ENCODE data around the gene MRPL16.

Gene MRPL16

DNA sequence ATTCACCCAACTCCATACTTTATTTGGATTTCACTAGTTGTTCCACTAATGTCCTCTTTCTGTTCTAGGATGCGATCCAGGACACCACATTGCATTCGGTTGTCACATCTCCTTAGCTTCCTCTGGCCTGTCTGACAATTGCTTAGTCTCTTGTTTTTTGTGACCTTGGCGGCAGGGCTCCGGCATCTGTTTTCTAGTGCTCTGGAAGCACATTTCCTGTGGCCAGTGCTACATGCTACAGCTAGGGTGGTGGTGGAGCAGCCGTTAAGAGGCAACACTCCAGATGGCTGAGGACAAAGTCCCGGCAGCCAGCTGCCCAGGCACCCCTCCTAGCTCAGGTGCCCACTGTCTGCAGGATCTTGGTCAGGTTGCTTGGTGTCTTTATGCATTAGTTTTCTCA, 48.6 kb downstream of the MRPL16 start:
- no peak overlapping the region for H3K4me3 ChIP-seq (ENCODE audit: low read depth, low read length)
- H3K27me3 ChIP-seq (ENCODE audit: insufficient read depth, low read length), result no peaks in the 10 kb centered on the region
- no peak overlapping the region for H3K27ac ChIP-seq (ENCODE audit: low read depth, low read length)
- H3K4me1 ChIP-seq (ENCODE audit: control insufficient read depth, insufficient read depth, low read length, unreplicated experiment), result peaks cover 5% of the 10 kb centered on the region
- H2AFZ ChIP-seq (ENCODE audit: low read length, unreplicated experiment), result no peak overlapping the region
- no peaks in the 10 kb centered on the region; the same call in 1 of the 2 replicates for H3K36me3 ChIP-seq (ENCODE audit: insufficient read depth, low read length)
- peaks cover 81% of the 10 kb centered on the region for H3K79me2 ChIP-seq (ENCODE audit: control insufficient read depth, insufficient read depth, low read length, unreplicated experiment)

DNA sequence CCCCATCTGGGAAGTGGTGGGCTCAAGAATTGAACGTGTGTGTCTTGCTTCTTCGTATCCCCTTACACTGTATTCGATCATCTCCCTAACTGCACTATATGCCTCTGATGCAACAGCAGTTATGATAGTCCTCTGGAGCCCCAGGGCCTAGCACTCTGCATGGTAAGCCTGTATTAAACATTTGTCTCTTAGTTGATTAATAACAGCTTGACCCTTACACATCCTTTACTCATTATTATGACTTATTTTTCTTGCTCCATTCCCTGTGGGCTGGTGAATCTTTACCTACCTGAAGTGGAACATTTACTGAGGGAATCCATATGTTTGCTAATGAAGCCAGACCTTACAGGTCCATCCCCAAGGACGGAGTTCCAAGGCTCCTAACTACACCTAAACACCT, 49.8 kb downstream of the MRPL16 start:
- Histone ChIP-seq H2AFZ (ENCODE audit: low read length, unreplicated experiment) (no peak overlapping the region), H3K4me1 (ENCODE audit: control insufficient read depth, insufficient read depth, low read length, unreplicated experiment) (peaks cover 16% of the 10 kb centered on the region), H3K27ac (ENCODE audit: low read depth, low read length) (no peak overlapping the region), H3K79me2 (ENCODE audit: control insufficient read depth, insufficient read depth, low read length, unreplicated experiment) (peaks cover 86% of the 10 kb centered on the region), H3K4me3 (ENCODE audit: low read depth, low read length) (no peak overlapping the region), H3K36me3 (ENCODE audit: insufficient read depth, low read length) (no peaks in the 10 kb centered on the region; the same call in 1 of the 2 replicates), H3K27me3 (ENCODE audit: insufficient read depth, low read length) (no peaks in the 10 kb centered on the region)

DNA sequence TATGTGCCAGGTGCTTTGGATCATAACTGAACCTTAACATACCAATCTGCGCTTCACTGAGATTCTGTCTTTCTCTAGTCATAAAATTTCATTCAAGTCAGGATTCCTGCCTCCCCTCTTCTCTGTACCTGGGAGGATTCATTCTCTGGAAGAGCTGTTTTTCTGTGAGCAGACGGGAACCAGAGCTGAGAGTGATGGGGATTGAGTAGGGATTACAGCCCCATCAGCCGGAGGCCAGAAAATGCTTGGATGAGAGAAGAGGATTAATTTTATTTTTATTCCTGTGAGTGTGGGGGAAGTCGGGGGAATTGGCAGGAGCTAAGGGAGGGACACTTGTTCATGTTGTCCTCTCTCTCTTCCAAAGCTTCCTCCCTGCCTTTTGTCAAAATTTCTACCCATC, 50.7 kb downstream of the MRPL16 start:
- Histone ChIP-seq H3K4me1 (ENCODE audit: control insufficient read depth, insufficient read depth, low read length, unreplicated experiment) (peaks cover 16% of the 10 kb centered on the region), H3K27ac (ENCODE audit: low read depth, low read length) (no peak overlapping the region), H3K4me3 (ENCODE audit: low read depth, low read length) (no peak overlapping the region), H3K36me3 (ENCODE audit: insufficient read depth, low read length) (no peaks in the 10 kb centered on the region; the same call in 1 of the 2 replicates), H3K79me2 (ENCODE audit: control insufficient read depth, insufficient read depth, low read length, unreplicated experiment) (peaks cover 79% of the 10 kb centered on the region), H2AFZ (ENCODE audit: low read length, unreplicated experiment) (no peak overlapping the region), H3K27me3 (ENCODE audit: insufficient read depth, low read length) (no peaks in the 10 kb centered on the region)

DNA sequence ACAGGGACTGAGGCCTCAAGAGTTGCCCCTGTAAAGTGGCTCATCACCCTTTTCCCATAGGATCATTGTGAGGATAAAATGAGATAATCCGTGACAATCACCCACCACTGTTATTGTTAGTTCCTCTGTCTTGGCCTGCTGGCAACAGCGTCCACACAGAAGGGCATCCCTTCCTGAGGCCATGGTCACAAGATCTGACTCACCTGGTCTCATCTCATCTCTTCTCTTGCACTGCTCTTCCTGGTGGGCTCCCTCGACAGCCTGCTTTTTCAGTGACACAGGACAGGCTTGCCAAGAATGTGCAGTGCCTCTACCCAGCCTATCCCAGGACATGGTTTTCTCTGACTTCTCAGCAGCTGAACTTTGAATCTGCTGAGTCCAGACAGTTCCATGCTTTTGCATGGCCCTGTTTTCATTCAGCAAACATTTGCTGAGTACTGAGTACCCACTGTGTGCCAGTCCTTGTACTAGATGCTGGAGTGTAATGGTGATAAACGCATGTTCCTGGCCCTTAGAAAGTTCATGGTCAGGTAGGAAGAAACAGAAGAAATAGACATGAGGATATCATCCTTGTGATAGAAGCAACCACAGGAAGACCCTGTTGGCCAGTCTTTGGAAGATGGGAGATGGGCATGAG, 52.1 kb downstream of the MRPL16 start:
- no peaks in the 10 kb centered on the region; the same call in 1 of the 2 replicates for H3K36me3 ChIP-seq (ENCODE audit: insufficient read depth, low read length)
- no peak overlapping the region for H3K27ac ChIP-seq (ENCODE audit: low read depth, low read length)
- no peaks in the 10 kb centered on the region for H3K27me3 ChIP-seq (ENCODE audit: insufficient read depth, low read length)
- H3K79me2 ChIP-seq (ENCODE audit: control insufficient read depth, insufficient read depth, low read length, unreplicated experiment), result peaks cover 70% of the 10 kb centered on the region
- no peak overlapping the region for H2AFZ ChIP-seq (ENCODE audit: low read length, unreplicated experiment)
- H3K4me1 ChIP-seq (ENCODE audit: control insufficient read depth, insufficient read depth, low read length, unreplicated experiment), result peaks cover 16% of the 10 kb centered on the region
- no peak overlapping the region for H3K4me3 ChIP-seq (ENCODE audit: low read depth, low read length)

DNA sequence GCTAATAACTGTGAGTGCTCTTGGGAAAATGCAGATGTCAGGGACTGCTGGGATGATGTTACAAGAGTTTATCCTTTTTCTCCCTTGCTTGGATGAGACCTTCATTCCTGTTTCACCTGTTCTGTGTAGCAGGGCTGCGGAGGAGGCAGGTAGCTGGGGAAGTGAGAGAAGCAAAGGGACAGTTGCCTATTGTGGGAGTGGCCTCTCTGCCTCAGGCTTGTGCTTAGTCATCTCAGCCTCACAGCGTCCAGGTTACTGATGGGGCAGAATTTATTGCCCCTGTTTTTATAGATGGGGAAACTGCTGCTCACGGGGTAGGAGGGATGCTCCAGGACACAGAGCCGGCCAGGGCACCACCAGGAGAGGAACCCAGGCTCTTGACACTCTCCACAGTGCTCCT, 53.7 kb downstream of the MRPL16 start:
- Histone ChIP-seq H3K27me3 (ENCODE audit: insufficient read depth, low read length) (no peaks in the 10 kb centered on the region), H3K36me3 (ENCODE audit: insufficient read depth, low read length) (no peaks in the 10 kb centered on the region; the same call in 1 of the 2 replicates), H2AFZ (ENCODE audit: low read length, unreplicated experiment) (no peak overlapping the region), H3K4me3 (ENCODE audit: low read depth, low read length) (peak overlapping the region; percentile 75), H3K27ac (ENCODE audit: low read depth, low read length) (peak overlapping the region; percentile 72; the same call in 1 of the 2 replicates), H3K79me2 (ENCODE audit: control insufficient read depth, insufficient read depth, low read length, unreplicated experiment) (peaks cover 57% of the 10 kb centered on the region), H3K4me1 (ENCODE audit: control insufficient read depth, insufficient read depth, low read length, unreplicated experiment) (peaks cover 16% of the 10 kb centered on the region)

DNA sequence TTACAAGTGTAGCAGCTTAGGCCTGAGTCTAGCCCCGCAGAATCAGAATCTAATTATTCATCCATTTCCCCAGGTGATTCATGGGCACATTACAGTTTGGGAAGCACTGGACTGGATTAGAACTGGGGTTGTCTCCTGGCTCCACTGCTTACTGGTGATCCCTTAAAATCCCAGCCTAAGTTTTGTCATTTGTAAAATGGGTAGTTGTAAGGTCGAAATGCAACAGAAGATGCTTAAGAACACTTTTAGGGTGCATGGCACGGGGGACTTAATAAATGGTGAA, 54.1 kb downstream of the MRPL16 start:
- Histone ChIP-seq H3K79me2 (ENCODE audit: control insufficient read depth, insufficient read depth, low read length, unreplicated experiment) (peaks cover 56% of the 10 kb centered on the region), H3K36me3 (ENCODE audit: insufficient read depth, low read length) (no peaks in the 10 kb centered on the region; the same call in 1 of the 2 replicates), H3K4me1 (ENCODE audit: control insufficient read depth, insufficient read depth, low read length, unreplicated experiment) (peaks cover 16% of the 10 kb centered on the region), H3K4me3 (ENCODE audit: low read depth, low read length) (peak overlapping the region; percentile 75), H2AFZ (ENCODE audit: low read length, unreplicated experiment) (no peak overlapping the region), H3K27ac (ENCODE audit: low read depth, low read length) (peak overlapping the region; percentile 72), H3K27me3 (ENCODE audit: insufficient read depth, low read length) (no peaks in the 10 kb centered on the region)
